Measurements from ENCODE around the gene NAV2.

The NAV2 gene

DNA sequence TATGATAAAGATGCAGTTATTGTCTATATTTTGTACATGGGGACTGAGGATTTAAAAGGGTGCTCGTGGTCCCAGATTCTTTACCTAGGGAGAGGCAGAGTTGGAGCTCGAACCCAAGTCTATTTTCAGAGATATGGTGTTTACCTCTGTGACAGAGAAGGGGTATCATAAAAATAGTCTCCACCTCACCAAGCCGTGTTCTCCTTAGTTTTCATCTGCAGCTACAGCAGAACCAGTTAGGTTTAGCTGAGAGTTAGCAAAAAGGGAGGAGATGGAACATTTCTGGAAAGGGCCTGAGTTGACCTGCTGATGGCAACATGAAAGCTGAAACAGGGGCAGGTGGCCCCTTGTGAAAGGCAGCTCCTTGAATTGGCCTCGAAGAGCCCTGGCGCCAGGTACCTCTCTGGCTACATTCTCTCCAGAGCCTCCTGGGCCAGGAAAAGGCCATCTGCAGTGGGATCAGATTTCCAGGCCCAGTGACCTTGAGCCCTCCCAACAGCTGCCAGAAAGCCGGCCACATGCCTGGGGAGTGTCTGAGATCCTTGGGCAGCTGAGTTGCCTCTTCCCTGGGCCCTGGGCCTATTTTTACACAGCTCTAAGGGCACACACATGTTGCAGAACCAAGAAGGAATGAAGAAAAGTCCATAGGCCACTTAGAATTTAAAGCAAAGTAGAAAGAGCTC is 136.6 kb downstream of the NAV2 start:
- Histone ChIP-seq H3K36me3 (ENCODE audit: insufficient read depth, low read length) (no peaks in the 10 kb centered on the region), H4K20me1 (ENCODE audit: insufficient read depth, low read length) (no peaks in the 10 kb centered on the region), H3K27me3 (ENCODE audit: insufficient read depth, low read length, poor library complexity) (peaks cover 13% of the 10 kb centered on the region), H3K27ac (ENCODE audit: low read length) (no peak overlapping the region), H2AFZ (ENCODE audit: low read depth, low read length) (no peak overlapping the region), H3K4me1 (ENCODE audit: insufficient read depth, low read length) (no peaks in the 10 kb centered on the region), H3K9me3 (ENCODE audit: insufficient read depth, low read length, severe bottlenecking) (no peaks in the 10 kb centered on the region), H3K4me2 (ENCODE audit: insufficient read depth, low read length) (no peak overlapping the region), H3K79me2 (ENCODE audit: insufficient read depth, low read length) (no peaks in the 10 kb centered on the region), H3K9ac (ENCODE audit: low read depth, low read length) (no peak overlapping the region), H3K4me3 (ENCODE audit: low read depth in 1 of 2, low read length in 2 of 2) (no peak overlapping the region)
- no peak for TF ChIP-seq EZH2 (IDR thresholded peaks at IDR 0.05; ENCODE audit: borderline replicate concordance, low read depth, low read length, severe bottlenecking)
- TF ChIP-seq, protein P1, sequence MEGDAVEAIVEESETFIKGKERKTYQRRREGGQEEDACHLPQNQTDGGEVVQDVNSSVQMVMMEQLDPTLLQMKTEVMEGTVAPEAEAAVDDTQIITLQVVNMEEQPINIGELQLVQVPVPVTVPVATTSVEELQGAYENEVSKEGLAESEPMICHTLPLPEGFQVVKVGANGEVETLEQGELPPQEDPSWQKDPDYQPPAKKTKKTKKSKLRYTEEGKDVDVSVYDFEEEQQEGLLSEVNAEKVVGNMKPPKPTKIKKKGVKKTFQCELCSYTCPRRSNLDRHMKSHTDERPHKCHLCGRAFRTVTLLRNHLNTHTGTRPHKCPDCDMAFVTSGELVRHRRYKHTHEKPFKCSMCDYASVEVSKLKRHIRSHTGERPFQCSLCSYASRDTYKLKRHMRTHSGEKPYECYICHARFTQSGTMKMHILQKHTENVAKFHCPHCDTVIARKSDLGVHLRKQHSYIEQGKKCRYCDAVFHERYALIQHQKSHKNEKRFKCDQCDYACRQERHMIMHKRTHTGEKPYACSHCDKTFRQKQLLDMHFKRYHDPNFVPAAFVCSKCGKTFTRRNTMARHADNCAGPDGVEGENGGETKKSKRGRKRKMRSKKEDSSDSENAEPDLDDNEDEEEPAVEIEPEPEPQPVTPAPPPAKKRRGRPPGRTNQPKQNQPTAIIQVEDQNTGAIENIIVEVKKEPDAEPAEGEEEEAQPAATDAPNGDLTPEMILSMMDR (IDR thresholded peaks at IDR 0.05; ENCODE audit: borderline replicate concordance, extremely low read depth, low read length, poor library complexity, severe bottlenecking): no peak
- ATAC-seq (ENCODE audit: insufficient read depth, low read depth): no peak
- no peak for DNase-seq

DNA sequence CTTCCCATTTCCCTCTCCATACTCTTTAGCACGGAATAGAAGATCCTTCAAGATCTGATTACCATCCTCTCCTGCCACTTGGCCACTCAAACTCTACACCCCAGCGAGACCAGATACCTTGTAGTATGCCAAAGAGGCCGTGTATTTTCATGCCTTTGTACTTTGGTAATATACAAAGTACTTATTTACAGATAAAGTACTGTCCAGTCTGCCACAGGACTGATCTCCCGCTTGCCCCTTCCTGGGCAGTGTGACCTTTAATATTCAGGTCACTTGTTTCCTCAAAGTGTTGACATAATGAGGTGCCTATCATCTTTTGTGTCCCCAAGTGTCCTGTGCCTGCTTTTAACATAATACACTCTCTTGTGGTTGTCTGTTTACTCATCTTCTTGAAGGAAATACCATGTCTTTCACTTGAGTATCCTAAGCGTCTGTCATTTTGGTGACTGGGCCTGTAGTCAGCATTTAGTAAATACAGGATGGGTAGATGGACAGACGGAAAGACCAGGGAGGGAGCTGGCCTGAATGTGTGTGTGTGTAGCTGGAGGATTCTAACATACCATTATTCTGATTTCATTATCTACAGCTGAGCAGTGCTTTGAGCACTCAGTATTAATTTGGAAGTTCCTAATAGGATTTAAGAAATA is 137.4 kb downstream of the NAV2 start:
- no peaks in the 10 kb centered on the region for H3K36me3 ChIP-seq (ENCODE audit: insufficient read depth, low read length)
- TF ChIP-seq, protein P1 (IDR thresholded peaks at IDR 0.05; ENCODE audit: borderline replicate concordance, extremely low read depth, low read length, poor library complexity, severe bottlenecking): no peak
- no peak for TF ChIP-seq EZH2 (IDR thresholded peaks at IDR 0.05; ENCODE audit: borderline replicate concordance, low read depth, low read length, severe bottlenecking)
- no peaks in the 10 kb centered on the region for H3K4me1 ChIP-seq (ENCODE audit: insufficient read depth, low read length)
- H2AFZ ChIP-seq (ENCODE audit: low read depth, low read length): no peak overlapping the region
- H4K20me1 ChIP-seq (ENCODE audit: insufficient read depth, low read length): no peaks in the 10 kb centered on the region
- no peak overlapping the region for H3K27ac ChIP-seq (ENCODE audit: low read length)
- H3K27me3 ChIP-seq (ENCODE audit: insufficient read depth, low read length, poor library complexity): peaks cover 17% of the 10 kb centered on the region
- no peaks in the 10 kb centered on the region for H3K79me2 ChIP-seq (ENCODE audit: insufficient read depth, low read length)
- DNase-seq: no peak
- no peaks in the 10 kb centered on the region for H3K9me3 ChIP-seq (ENCODE audit: insufficient read depth, low read length, severe bottlenecking)
- H3K9ac ChIP-seq (ENCODE audit: low read depth, low read length): no peak overlapping the region
- H3K4me3 ChIP-seq (ENCODE audit: low read depth in 1 of 2, low read length in 2 of 2): no peak overlapping the region
- no peak for ATAC-seq (ENCODE audit: insufficient read depth, low read depth)
- no peak overlapping the region for H3K4me2 ChIP-seq (ENCODE audit: insufficient read depth, low read length)

DNA sequence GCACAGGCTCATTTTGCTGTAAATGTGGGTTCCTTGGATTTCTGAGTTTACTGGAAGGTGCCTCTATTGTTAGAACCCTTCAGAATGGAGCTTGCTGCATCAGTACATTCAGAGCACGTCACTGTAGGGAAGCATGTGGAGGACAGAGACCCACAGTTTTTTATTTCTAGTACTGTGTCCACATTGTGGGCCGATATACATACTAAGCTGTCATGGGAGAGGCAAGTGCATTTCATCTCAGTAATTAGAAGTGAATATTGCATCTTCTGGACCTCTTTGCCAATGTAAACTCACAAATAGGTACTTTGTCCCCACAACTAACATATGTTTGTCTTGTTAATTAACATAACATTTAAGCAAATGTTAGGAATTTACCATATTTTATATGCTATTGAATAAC is 139.7 kb downstream of the NAV2 start:
- H4K20me1 ChIP-seq (ENCODE audit: insufficient read depth, low read length): no peaks in the 10 kb centered on the region
- no peak overlapping the region for H3K4me2 ChIP-seq (ENCODE audit: insufficient read depth, low read length)
- H3K36me3 ChIP-seq (ENCODE audit: insufficient read depth, low read length): no peaks in the 10 kb centered on the region
- H3K27me3 ChIP-seq (ENCODE audit: insufficient read depth, low read length, poor library complexity): peaks cover 17% of the 10 kb centered on the region
- no peaks in the 10 kb centered on the region for H3K79me2 ChIP-seq (ENCODE audit: insufficient read depth, low read length)
- no peak overlapping the region for H3K4me3 ChIP-seq (ENCODE audit: low read depth in 1 of 2, low read length in 2 of 2)
- no peak overlapping the region for H3K9ac ChIP-seq (ENCODE audit: low read depth, low read length)
- no peak overlapping the region for H3K27ac ChIP-seq (ENCODE audit: low read length)
- H2AFZ ChIP-seq (ENCODE audit: low read depth, low read length): no peak overlapping the region
- no peaks in the 10 kb centered on the region for H3K4me1 ChIP-seq (ENCODE audit: insufficient read depth, low read length)
- no peak for DNase-seq
- no peak for TF ChIP-seq EZH2 (IDR thresholded peaks at IDR 0.05; ENCODE audit: borderline replicate concordance, low read depth, low read length, severe bottlenecking)
- TF ChIP-seq, protein P1 (IDR thresholded peaks at IDR 0.05; ENCODE audit: borderline replicate concordance, extremely low read depth, low read length, poor library complexity, severe bottlenecking): no peak
- H3K9me3 ChIP-seq (ENCODE audit: insufficient read depth, low read length, severe bottlenecking): no peaks in the 10 kb centered on the region
- no peak for ATAC-seq (ENCODE audit: insufficient read depth, low read depth)

All from DND-41 (cell line).